ENCODE results near the gene DNM3. TPM values are rescaled to one million over a fixed set of nuclear protein-coding genes. Genes with fewer than 3 reads are reported as not detected.

The DNM3 gene
- polyA plus RNA-seq, 1 of the 3 experiments (the other 2 are of a cell fraction) = 0.43 TPM

- peaks cover 41 to 50% of the 10 kb centered on the region in 2 experiments for H3K36me3 ChIP-seq (replicated peaks in 1 of 2; ENCODE audit: control insufficient read depth in 1 of 2, insufficient read depth in 2 of 2, low read length in 1 of 2)
- no peak overlapping the region for H2AFZ ChIP-seq (ENCODE audit: low read depth)
- peak overlapping the region; percentile 97 to 99 for H3K27ac ChIP-seq (ENCODE audit: low read depth in 2 of 2, low read length in 1 of 2)
- H3K27me3 ChIP-seq (ENCODE audit: insufficient read depth) = no peaks in the 10 kb centered on the region
- peaks cover 11 to 31% of the 10 kb centered on the region in 2 experiments; a peak in 3 of 4 replicates for H3K4me1 ChIP-seq (ENCODE audit: control insufficient read depth in 1 of 2, insufficient read depth in 2 of 2, low read depth in 1 of 2, low read length in 1 of 2)
- no peak for DNase-seq
- ChIA-PET POLR2A (no interaction called here), CTCF (no interaction called here)
- H4K20me1 ChIP-seq (ENCODE audit: insufficient read depth) = no peaks in the 10 kb centered on the region; the same call in 1 of the 2 replicates
- H3K9ac ChIP-seq = peak overlapping the region; percentile 85; the same call in 1 of the 2 replicates
- no peaks in the 10 kb centered on the region for H3K9me3 ChIP-seq
- H3K9me2 ChIP-seq = no peaks in the 10 kb centered on the region
- H3F3A ChIP-seq (replicated peaks; ENCODE audit: insufficient read depth) = peaks cover 77% of the 10 kb centered on the region
- peak overlapping the region; percentile 70 for H3K4me2 ChIP-seq
- H3K4me3 ChIP-seq (ENCODE audit: low read depth in 2 of 2, low read length in 1 of 2) = peak overlapping the region; percentile 74 to 93; a peak in 3 of 4 replicates
- TF ChIP-seq CHD2 (IDR thresholded peaks at IDR 0.05; ENCODE audit: low read length, partially characterized antibody) (no peak), GABPA (IDR thresholded peaks at IDR 0.05; ENCODE audit: low read depth) (no peak), EZH2phosphoT487 (IDR thresholded peaks at IDR 0.05; ENCODE audit: borderline replicate concordance, low read depth) (no peak), GATA2 (CRISPR knock-in tag; IDR thresholded peaks at IDR 0.05) (no peak), ELF1 (IDR thresholded peaks at IDR 0.05) (no peak), MEF2A (IDR thresholded peaks at IDR 0.05; ENCODE audit: borderline replicate concordance, low read depth) (no peak), TCF12 (IDR thresholded peaks at IDR 0.05) (no peak), FOXM1 (IDR thresholded peaks at IDR 0.05; ENCODE audit: low read depth) (no peak)
- H3K79me2 ChIP-seq (ENCODE audit: insufficient read depth) = peaks cover 55% of the 10 kb centered on the region
Measured at GRCh38 chr1:172140591-172140990, 299.3 kb downstream of the DNM3 start.

- H2AFZ ChIP-seq (ENCODE audit: low read depth) = no peak overlapping the region; the same call in 1 of the 2 replicates
- no peaks in the 10 kb centered on the region for H3K9me3 ChIP-seq
- H3K4me3 ChIP-seq (ENCODE audit: low read depth in 2 of 2, low read length in 1 of 2) = peak overlapping the region; percentile 74 to 93
- 12% methylated on average over 7 of the region's 7 CpGs for WGBS (ENCODE audit: low lambda C conversion rate)
- peak overlapping the region; percentile 70 for H3K4me2 ChIP-seq
- peaks cover 77% of the 10 kb centered on the region for H3F3A ChIP-seq (replicated peaks; ENCODE audit: insufficient read depth)
- no peak for TF ChIP-seq RAD21 (IDR thresholded peaks at IDR 0.05; ENCODE audit: low read length)
- no peak for TF ChIP-seq GABPA (IDR thresholded peaks at IDR 0.05; ENCODE audit: low read depth)
- no peak for TF ChIP-seq POLR2AphosphoS5 (IDR thresholded peaks at IDR 0.05; ENCODE audit: low read depth, low read length)
- no peak for TF ChIP-seq NRF1 (IDR thresholded peaks at IDR 0.05; ENCODE audit: low read depth, low read length)
- DNase-seq = no peak
- peaks cover 41 to 50% of the 10 kb centered on the region in 2 experiments for H3K36me3 ChIP-seq (replicated peaks in 1 of 2; ENCODE audit: control insufficient read depth in 1 of 2, insufficient read depth in 2 of 2, low read length in 1 of 2)
- peaks cover 19 to 39% of the 10 kb centered on the region in 2 experiments; a peak in 3 of 4 replicates for H3K4me1 ChIP-seq (ENCODE audit: control insufficient read depth in 1 of 2, insufficient read depth in 2 of 2, low read depth in 1 of 2, low read length in 1 of 2)
- H3K27me3 ChIP-seq (ENCODE audit: insufficient read depth) = no peaks in the 10 kb centered on the region
- CTCF ChIA-PET = interaction anchor here (1.1 to 1.3 kb wide), 3 partner anchors 17 to 258 kb away, joined by 4 read pairs; no protein-coding TSS in a partner anchor
- H4K20me1 ChIP-seq (ENCODE audit: insufficient read depth) = no peaks in the 10 kb centered on the region; the same call in 1 of the 2 replicates
- H3K9ac ChIP-seq = peak overlapping the region; percentile 85
- POLR2A ChIA-PET = no interaction called here
- peak overlapping the region; percentile 97 to 99 for H3K27ac ChIP-seq (ENCODE audit: low read depth in 2 of 2, low read length in 1 of 2)
- peaks cover 55% of the 10 kb centered on the region for H3K79me2 ChIP-seq (ENCODE audit: insufficient read depth)
- H3K9me2 ChIP-seq = no peaks in the 10 kb centered on the region
Measured at GRCh38 chr1:172141341-172141881, 300.1 kb downstream of the DNM3 start.

- Histone ChIP-seq H3K27ac (ENCODE audit: low read depth in 2 of 2, low read length in 1 of 2) (peak overlapping the region; percentile 97 to 99), H3K4me1 (ENCODE audit: control insufficient read depth in 1 of 2, insufficient read depth in 2 of 2, low read depth in 1 of 2, low read length in 1 of 2) (peaks cover 28 to 38% of the 10 kb centered on the region in 2 experiments; a peak in 3 of 4 replicates), H3K9me3 (no peaks in the 10 kb centered on the region), H4K20me1 (ENCODE audit: insufficient read depth) (no peaks in the 10 kb centered on the region; the same call in 1 of the 2 replicates), H2AFZ (ENCODE audit: low read depth) (no peak overlapping the region), H3K27me3 (ENCODE audit: insufficient read depth) (no peaks in the 10 kb centered on the region), H3F3A (replicated peaks; ENCODE audit: insufficient read depth) (peaks cover 77% of the 10 kb centered on the region), H3K9ac (peak overlapping the region; percentile 85), H3K79me2 (ENCODE audit: insufficient read depth) (peaks cover 55% of the 10 kb centered on the region), H3K4me3 (ENCODE audit: low read depth in 2 of 2, low read length in 1 of 2) (peak overlapping the region; percentile 74 to 93), H3K9me2 (no peaks in the 10 kb centered on the region), H3K4me2 (peak overlapping the region; percentile 70), H3K36me3 (replicated peaks in 1 of 2; ENCODE audit: control insufficient read depth in 1 of 2, insufficient read depth in 2 of 2, low read length in 1 of 2) (peaks cover 41 to 50% of the 10 kb centered on the region in 2 experiments)
- CTCF ChIA-PET = interaction anchor here (1.1 to 1.3 kb wide), 4 partner anchors 18 to 257 kb away, joined by 3 to 4 read pairs (median 4); no protein-coding TSS in a partner anchor
- no peak for DNase-seq
- 11% methylated on average over 5 of the region's 5 CpGs for WGBS (ENCODE audit: low lambda C conversion rate)
- POLR2A ChIA-PET = no interaction called here
- no peak for TF ChIP-seq POLR2AphosphoS5 (IDR thresholded peaks at IDR 0.05; ENCODE audit: low read depth, low read length)
- no peak for TF ChIP-seq TAF1 (IDR thresholded peaks at IDR 0.05; ENCODE audit: borderline replicate concordance, low read depth, low read length)
- no peak for TF ChIP-seq RXRA (IDR thresholded peaks at IDR 0.05; ENCODE audit: borderline replicate concordance, low read depth)
- TF ChIP-seq RFX5 (IDR thresholded peaks at IDR 0.05; ENCODE audit: low read length) = no peak
- TF ChIP-seq YY1 (IDR thresholded peaks at IDR 0.05; ENCODE audit: low read depth) = no peak
- no peak for TF ChIP-seq EZH2phosphoT487 (IDR thresholded peaks at IDR 0.05; ENCODE audit: borderline replicate concordance, low read depth)
- no peak for TF ChIP-seq FOXJ3 (CRISPR knock-in tag; IDR thresholded peaks at IDR 0.05)
- no peak for TF ChIP-seq USF2 (IDR thresholded peaks at IDR 0.05; ENCODE audit: borderline replicate concordance, low read depth, low read length)
- no peak for TF ChIP-seq NFIC (IDR thresholded peaks at IDR 0.05; ENCODE audit: borderline replicate concordance)
- TF ChIP-seq CTCF (IDR thresholded peaks at IDR 0.05) = no peak
- TF ChIP-seq RAD21 (IDR thresholded peaks at IDR 0.05; ENCODE audit: low read length) = no peak
- no peak for TF ChIP-seq MEF2A (IDR thresholded peaks at IDR 0.05; ENCODE audit: borderline replicate concordance, low read depth)
- TF ChIP-seq SMC3 (IDR thresholded peaks at IDR 0.05; ENCODE audit: low read depth, low read length) = no peak
- no peak for TF ChIP-seq FOSL2 (IDR thresholded peaks at IDR 0.05; ENCODE audit: borderline replicate concordance, low read depth)
Measured at GRCh38 chr1:172142324-172142723, 301.0 kb downstream of the DNM3 start.
